ENCODE measurements around the gene ERCC2.

- TF ChIP-seq CTCF (IDR thresholded peaks at IDR 0.05), result no peak
- no peak for TF ChIP-seq EP300 (IDR thresholded peaks at IDR 0.05)
- TF ChIP-seq POLR2AphosphoS5 (IDR thresholded peaks at IDR 0.05), result no peak
- TF ChIP-seq POLR2A (IDR thresholded peaks at IDR 0.05), result no peak
These were observed 16.0 kb downstream of the ERCC2 start for GRCh38 chr19:45354241-45354842.
